Iris pigment epithelial cell (primary cell): ENCODE results near the gene DDX39B.
"Not testable (repeated sequence)": the region's sequence is repeated elsewhere in the genome, so short reads cannot be mapped to it uniquely, and the experiment has no call there.

Experiments
- DNase-seq: peaks from one replicate; pipeline ENCODE4 v3.0.0-alpha.2; 2011; ENCODE audit warnings: low read depth

The DDX39B gene

DNA sequence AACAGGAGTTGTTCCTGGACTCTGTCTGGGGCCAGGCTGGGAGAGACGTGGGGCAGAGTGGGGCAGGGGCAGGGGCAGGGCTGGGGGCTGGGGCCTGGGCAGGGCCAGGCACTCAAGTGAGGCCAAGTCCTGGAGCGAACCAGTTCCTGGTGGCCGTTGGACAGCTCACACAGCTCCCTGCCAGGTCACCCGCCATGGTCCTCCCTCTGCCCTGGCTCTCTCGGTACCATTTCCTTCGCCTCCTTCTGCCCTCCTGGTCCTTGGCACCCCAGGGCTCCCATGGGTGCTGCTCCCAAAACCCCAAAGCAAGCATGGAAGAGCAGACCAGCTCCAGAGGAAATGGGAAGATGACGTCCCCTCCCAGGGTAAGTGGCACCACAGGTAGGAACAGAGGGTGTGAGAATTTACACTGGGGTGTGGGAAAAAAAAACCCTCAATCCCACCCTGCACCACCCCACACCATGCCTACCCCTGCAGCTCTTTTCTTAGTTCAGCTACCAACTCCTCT lies 12.9 kb downstream of the DDX39B start, which contains the start of gene MCCD1:
MCCD1 (plus strand) TSS at position 142 of the 508 bp plus-strand sequence; CDS start at position 195, 53 bp downstream.
- no peak for DNase-seq

DNA sequence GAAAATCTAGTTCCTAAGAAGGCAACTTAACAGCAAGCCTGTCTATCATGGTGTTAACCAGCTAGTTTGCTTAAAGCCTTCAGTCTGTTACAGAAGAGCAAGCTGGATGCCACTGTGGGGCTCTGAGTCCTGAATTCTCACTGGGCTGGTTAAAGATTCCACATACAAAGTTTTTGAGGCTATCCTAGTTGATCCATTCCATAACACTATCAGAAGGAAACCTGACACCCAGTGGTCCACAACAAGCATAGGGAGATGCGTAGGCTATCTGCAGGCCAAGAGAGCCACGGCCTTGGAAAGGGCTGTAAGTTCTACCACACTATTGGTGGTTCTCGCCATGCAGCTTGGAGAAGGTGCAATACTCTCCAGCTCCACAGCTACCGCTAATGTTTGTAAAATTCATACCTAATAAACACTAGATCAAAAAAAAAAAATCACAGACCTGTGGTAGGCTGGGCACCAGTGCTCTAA lies 13.5 kb downstream of the DDX39B start:
- DNase-seq, result no peak

DNA sequence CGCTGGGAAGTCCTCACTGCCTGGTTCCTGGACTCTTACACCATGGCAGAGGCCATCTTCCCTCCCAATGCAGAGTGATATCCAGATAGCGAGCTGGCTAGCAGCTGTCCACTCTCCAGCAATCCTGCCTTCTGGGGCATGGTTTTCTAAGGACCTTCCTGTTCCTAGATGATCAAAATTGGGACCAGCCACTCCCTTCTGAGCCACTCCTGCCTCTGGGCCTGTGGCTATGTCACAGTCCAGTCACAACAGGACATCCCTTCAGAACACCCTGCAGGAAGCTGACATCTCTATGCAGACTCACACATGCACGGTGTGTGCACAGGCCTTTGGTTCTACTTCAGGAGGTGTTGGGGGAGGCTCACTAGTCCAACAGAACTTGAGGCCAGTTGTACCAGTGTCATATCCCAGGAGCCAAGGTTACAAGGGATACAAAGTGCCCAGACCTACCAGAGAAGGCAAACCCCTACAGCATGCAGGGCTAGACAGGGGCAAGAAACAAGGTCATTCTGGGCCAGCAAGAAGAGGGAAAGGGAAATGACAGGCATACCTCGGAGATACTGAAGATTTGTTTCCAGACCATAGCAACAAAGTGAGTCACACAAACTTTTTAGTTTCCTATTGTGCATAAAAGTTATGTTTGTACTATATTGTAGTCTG lies 15.7 kb downstream of the DDX39B start:
- peak; percentile 75 for DNase-seq

DNA sequence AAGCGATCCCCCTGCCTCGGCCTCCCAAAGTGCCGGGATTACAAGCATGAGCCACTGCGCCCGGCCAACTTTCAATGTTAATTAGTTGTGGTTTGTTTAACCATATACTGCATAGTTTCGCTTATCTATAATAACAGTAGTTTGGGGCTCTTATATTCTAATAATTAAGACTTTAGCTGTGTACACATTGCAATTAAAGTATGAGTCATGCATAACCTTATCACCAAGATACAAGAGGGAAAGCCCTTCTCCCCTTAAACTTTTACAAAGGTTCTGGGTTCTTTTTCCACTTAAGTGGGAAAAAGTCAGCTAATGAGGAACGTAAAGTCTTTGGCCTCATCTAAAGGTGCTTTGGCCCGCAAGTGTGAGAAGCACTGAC lies 16.3 kb downstream of the DDX39B start:
- DNase-seq, result no peak

DNA sequence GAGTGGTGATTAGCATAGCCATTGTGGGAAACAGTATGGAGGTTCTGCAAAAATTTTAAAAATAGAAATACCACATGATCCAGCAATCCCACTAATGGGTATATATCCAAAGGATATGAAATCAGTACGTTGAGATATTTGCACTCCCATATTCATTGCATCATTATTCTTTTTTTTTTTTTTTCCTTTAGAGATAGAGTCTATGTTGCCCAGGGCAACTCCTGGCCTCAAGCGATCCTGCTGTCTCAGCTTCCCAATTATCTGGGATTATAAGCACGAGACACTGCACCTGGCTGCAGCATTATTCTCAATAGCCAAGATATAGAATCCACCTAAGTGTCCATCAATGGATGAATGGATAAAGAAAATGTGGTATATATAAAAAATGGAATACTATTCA lies 20.0 kb downstream of the DDX39B start:
- DNase-seq, result no peak

DNA sequence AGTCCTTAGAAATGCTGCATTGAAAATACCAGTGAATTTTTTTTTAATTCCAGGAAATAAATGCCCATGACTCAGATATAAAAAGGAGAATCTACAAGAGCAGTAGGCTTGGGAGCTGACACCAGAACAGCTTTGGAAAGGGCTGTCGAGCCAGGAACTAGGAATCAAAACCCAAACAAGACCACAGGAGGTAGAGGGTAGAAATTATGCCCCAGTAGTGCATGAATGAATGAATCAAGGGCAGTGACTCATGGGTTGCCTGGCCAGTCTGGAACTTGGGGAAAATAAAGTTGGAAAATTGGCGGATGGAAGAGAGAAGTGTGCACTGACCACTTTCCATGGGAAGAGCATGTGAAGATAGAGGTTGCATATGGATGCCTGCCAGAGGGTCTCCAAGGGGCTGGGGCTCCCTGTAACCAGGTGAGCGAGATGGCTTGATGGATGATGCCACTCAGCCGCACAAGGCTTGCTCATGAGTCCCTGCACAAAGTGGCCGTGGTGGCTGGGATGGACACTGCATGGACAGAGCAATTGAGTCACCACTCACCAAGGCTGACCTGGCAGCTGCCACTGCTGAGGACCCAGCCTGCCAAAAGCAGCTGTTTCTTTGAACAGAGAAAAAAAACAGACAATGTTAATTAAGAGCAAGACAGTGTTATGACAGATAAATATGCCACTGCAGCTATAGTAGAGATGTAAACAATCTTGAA lies 28.2 kb downstream of the DDX39B start:
- DNase-seq, result no peak

DNA sequence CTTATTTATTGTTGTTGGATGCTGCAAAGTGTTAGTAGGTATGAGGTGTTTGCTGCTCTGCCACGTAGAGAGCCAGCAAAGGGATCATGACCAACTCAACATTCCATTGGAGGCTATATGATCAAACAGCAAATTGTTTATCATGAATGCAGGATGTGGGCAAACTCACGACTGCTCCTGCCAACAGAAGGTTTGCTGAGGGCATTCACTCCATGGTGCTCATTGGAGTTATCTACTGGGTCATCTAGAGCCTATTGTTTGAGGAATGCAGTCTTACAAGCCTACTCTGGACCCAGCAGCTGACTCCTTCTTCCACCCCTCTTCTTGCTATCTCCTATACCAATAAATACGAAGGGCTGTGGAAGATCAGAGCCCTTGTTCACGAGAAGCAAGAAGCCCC lies 31.8 kb downstream of the DDX39B start:
- no peak for DNase-seq

DNA sequence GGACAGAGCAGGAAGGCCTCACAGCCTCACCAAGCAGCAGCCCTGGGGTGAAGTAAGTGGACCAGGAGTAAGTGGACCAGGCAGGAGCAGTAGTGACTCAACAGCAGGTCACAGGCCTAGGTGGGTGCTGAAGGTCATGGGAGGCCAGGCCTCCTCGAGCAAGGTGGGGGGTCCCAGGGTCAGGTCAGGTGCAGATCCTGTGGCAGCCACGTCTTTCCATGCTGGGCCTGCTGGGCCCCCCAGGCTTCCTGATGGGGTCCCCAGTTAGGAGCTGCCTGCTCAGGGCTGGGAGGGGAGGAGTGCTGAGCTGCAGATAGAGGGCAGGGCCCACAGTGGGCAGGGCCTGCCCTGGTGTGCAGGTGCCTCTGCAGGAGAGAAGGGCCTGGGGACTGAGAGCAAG lies 32.8 kb downstream of the DDX39B start:
- not testable (repeated sequence) for DNase-seq

DNA sequence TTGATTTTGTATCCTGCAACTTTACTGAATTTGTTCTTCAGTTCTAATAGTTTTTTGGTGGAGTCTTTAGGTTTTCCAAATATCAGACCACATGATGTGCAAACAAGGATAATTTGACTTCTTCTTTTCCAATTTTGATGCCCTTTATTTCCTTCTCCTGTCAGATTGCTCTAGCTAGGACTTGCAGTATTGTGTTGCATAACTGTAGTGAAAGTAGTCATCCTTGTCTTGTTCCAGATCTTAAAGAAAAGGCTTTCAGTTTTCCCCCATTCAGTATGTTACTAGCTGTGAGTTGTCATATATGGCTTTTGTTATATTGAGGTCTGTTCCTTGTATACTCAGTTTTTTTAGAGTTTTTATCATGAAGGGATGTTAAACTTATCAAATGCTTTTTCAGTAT lies 39.2 kb downstream of the DDX39B start:
- DNase-seq, result peak; percentile 47

DNA sequence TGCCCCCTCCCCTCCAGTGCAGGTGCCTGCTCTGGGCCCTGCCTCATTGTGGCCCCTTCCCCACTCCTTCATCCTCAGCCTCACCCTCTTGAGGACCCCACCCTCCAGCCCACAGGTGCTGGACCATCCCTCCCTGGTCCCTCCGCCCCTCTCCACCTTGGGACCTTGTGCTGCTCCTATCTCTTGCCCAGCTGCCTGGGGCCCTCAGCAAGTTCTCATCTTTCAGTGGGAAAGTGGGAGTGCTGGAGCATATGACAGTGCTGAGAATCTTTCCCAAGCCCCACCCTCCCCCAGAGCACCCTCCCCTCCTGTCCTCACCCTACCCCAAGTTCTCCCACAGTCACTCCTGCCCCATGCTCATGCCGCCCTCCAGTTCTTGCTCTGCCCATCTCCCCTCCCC lies 42.2 kb downstream of the DDX39B start:
- DNase-seq, result not testable (repeated sequence)

DNA sequence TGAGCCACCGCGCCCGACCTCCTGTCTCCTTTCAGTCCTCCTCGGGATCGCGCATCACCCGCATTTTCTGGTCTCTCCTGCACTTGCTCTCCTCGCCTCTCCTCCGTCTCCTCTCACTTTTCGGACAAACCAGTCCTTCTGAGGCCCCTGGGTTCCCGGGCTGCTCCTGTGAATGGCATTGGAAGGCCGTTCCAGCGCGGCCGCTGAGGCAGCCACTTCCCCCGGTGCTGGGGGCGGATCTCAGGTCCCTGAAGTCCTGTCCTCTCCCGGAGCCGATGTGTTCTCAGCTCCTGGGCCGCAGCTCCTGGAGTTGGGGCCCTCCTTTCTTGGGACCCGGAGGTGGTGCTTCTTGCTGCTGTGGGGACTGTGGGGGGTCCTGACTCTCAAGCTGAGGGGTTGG lies 43.1 kb downstream of the DDX39B start:
- DNase-seq, result peak; percentile 21

DNA sequence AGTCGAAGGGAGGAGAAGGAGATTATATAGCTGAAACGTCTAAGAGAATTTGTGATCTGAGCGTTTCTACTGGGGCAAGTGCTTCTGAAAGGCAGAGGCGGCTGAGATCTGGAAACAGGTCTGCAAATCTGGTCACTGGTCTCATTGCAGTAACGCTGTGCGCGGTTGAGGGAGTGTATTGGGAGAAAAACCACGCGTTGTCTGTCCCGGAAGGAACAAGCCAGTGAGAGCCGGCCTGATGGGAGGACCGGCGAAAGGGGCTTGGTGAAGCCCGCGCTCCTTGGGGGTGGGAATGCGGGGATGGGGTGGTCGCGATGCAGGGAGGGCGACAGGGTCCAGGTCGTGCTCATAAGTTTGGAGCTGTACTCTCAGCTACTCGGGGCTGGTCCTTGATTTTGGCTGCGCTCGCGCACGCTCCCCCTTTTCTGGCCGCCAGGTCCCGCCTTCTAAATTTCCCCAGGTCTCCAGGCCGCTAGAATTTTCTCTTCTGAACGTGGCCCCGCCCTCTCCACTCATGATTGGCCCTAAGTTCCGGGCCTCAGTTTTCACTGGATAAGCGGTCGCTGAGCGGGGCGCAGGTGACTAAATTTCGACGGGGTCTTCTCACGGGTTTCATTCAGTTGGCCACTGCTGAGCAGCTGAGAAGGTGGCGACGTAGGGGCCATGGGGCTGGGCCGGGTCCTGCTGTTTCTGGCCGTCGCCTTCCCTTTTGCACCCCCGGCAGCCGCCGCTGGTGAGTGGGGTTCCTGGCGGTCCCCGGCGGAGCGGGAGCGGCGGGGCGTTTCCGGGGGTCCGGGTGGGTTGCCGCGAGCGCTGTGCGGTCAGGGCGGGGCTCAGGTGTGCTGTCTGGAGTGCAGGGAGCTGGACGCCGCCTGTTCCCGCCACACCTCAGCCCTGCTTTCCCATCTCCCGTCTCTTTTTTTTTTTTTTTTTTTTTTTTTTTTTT lies 44.0 kb downstream of the DDX39B start, which contains the start of gene MICB:
MICB (plus strand) TSS at position 615 of the 946 bp plus-strand sequence; CDS start at position 664, 49 bp downstream.
- DNase-seq, result peak; percentile 91

DNA sequence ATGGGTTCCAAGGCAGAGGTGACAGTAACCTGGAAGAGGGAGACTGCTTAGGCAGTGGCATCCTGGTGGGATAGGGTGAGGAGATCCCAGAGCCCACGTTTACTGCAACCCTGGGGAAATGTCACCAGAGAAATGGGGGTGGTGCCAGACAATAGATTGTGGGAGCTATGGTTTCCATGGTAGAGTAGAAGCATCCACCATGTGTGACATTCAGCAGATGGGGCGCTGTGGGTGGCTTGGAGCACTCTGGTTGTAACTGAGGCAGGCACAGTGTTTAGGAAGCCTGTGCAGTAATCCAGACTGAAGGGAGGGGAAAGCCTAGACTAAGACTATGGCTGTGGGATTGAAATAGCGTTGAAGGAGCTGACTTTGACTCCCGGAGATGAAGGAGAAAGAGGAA lies 45.0 kb downstream of the DDX39B start:
- not testable (repeated sequence) for DNase-seq

DNA sequence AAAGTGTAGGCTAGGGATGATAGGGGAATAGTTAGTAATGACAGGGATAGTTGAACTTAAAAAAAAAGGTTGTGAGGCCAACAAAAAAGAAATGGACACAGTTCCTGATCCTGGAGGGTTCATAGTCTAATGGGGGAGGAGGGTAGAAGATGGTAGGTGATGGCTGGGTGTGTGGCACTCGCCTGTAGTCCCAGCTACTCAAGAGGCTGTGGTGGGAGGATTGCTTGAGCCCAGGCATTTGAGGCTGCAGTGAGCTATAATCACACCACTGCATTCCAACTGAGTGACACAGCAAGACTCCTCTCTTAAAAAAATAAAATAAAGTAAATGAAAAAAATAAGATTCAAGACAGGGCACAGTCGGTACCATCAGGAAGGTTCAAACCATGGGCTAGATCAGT lies 46.2 kb downstream of the DDX39B start:
- DNase-seq, result peak; percentile 70

DNA sequence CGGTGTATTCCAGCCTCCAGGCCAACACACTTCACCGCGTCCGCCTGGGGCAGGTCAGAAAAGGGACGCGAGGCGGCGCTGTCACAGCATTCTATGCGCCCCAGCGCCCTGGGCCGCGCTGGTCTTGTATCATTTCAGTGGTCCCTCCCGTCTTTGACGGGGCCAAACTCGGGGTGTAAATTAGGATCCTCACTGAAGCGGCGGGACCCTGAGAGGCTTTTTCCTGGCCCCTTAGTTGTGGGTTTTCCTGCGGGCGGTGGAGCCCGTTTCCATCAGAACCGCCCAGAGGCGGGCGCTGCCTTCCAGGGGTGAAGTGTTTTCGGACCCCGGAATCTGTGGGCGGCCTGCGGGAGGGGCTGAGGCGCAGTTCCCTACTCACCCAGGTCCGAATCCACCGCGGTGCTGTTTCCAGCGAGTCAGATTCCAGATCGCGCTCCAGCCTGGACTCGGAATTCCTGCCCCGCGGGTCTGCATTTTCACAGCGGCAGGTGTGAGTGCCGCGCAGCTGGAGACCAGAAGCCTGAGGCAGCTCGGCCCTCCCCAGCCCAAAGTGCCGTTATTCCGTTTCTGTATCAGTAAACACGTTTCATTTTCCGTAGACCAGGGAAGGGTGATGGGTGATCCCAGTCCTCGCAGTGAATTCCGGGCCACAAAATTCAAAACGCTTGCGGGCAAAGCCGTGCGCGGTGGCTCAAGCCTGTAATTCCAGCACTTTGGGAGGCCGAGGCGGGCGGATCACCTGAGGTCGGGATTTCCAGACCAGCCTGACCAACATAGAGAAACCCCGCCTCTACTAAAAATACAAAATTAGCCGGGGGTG lies 47.7 kb downstream of the DDX39B start:
- DNase-seq, result peak; percentile 81

DNA sequence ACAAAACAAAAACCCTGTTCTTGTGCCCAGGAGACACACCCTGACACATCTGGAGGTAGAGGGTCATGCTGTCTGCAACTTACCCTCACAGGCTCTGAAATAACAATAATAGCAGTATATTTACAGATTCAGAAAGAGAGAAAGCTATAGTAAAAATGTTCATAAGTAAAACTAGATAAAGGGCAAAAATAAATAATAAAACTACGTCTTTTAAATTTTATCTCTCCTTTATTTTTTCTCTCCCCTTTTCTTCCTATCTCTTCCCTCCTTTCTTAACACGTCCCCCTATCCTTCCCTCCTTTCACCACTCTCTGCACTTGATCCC lies 48.3 kb downstream of the DDX39B start:
- not testable (repeated sequence) for DNase-seq

DNA sequence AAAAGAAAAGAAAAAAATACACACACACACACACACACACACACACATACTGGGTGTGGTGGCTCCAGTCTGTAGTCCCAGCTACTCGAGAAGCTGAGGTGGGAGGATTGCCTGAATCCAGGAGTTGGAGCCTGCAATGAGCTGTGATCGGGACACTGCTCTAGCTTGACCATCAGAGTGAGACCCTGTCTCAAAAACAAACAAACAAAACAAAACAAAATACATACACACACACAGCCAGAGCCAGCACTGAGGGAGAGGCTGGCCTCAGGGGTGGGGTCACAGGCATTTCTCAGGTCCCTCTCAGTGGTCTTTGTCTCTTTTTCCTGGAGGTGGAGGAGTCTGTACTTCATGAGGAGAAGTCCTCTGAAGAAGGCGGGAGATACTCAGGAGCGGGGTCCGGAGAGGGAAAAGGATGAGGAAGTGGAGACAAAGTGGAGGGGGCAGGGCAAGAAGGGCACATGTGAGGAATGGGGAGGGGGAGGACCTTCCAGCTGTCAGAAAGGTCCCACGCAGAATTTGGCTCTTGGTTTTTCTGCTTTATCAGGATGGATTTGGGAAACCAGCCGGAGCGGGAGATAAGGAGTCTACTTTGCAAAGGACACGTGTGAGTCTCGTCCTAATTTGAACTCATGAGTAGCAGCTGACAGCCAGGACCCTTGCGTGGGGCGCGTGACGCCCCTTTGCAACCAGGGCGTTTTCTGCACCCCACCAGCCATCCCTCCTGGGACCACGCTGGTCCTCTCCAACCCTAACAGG lies 51.5 kb downstream of the DDX39B start:
- no peak for DNase-seq

DNA sequence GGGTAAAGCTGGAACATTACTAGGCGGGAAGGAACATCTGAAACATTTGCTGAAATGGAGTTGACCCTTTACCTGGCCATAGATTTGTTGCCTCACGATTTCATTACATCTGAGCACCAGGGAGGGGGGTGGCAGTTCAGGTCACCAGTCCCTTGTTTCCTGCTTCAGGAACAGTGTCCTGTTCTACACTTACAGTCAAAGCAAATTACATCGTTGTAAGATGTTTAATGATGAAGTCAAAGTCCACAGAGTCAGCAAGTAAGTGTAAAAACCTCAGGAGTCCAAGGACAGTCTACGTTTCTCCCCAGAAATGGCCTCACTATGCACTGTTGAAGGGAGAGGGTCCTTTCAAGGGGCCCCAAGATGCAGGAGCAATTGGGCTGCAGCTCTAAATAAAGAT lies 52.7 kb downstream of the DDX39B start:
- DNase-seq, result no peak

DNA sequence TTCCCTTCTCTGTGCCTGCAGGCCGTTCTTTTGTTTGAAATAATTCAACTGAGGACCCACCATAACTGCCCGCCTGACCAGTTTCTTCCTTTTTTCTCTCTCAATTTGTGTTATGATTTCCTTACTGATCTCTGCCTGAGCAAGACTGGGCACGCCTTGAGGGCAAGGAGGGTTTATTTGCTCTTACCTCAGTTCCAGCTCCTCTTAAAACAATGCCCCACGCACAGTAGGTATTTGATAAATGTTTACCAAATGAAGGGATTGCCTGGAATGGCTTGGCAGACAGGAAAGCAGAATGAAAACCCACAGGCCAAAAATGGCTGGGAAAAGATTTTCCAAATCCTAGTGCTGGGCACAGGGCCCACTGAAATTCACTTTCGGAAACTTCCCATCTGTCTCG lies 54.1 kb downstream of the DDX39B start:
- not testable (repeated sequence) for DNase-seq

DNA sequence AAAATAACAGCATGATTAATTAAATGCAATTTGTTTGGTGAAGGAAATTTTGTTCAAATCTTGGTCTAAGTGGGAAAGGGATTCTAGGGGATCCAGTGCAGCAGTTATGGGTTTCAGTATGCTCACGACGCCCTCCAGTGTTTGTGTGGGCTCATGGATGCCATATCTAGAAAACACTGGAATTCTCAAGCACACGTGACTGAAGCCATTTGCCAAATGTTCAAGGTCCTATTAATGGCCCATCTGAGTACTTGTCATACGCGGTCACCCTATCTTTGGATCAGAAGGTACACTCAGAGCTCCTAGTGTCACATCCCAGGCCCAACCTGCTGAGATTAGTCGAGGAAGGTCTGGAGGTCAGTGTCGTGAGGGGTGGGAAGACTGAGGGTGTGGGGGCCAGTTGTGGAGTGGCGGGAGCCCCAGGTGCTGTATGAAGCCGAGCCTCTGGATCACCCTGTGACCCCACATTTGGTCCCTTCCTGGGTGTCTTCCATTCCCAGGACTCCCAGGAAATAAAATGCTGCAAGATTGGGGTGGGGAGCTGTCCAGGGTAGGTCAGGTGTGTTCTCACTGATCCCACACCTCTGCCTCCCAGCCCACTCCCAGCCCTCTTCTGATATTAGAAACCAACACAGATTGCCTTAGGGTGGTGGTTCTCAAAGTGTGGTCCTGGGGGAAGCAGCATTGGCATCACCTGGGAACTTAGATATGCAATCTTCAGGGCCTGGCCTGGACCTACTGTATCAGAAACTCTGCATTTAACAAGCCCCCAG lies 55.6 kb downstream of the DDX39B start:
- DNase-seq, result not testable (repeated sequence)
